ENCODE results near the gene ZCCHC8.

DNA sequence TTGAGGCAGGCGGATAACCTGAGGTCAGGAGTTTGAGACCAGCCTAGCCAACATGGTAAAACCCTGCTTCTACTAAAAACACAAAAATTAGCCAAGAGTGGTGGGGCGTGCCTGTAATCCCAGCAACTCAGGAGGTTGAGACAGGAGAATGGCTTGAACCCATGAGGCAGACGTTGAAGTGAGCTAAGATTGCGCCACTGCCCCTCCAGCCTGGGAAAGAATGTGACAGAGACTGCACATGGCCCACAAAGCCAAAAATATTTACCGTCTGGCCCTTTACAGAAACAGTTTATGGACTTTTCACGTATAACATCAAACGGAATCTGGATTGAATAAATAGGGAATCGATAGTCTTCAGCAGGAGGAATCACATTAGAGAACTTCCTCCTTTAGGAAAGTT is 22.5 kb upstream of the ZCCHC8 start:
- TF ChIP-seq POLR2AphosphoS5 (IDR thresholded peaks at IDR 0.05) (no peak), CTCF (IDR thresholded peaks at IDR 0.05) (no peak), POLR2A (IDR thresholded peaks at IDR 0.05) (no peak)
